SK-N-MC (cell line): ENCODE data around the gene SYNPO.

Experiments used
- DNase-seq: peaks from one replicate; pipeline ENCODE4 v3.0.0-alpha.2; 2011; ENCODE audit warnings: low read depth, low spot score
- H3K27ac ChIP-seq: fragments of 200-600 bp; sonication (generic); 2 replicates; pipeline ENCODE4 v1.5.1; 2016; ENCODE audit warnings: mixed run types
- H3K36me3 ChIP-seq: fragments of 200-600 bp; sonication (generic); 2 replicates; pipeline ENCODE4 v1.6.1; 2017; ENCODE audit warnings: antibody characterized with exemption, low read length, mixed read lengths; ENCODE audit not compliant: insufficient read depth
- H3K4me3 ChIP-seq: fragments of 200-600 bp; sonication (generic); 2 replicates; pipeline ENCODE4 v1.5.1; 2016
- H3K9ac ChIP-seq: fragments of 200-600 bp; sonication (generic); 2 replicates; pipeline ENCODE4 v1.8.0; 2017; ENCODE audit warnings: mixed run types, mixed read lengths; ENCODE audit not compliant: insufficient read length
- H3K9me3 ChIP-seq: fragments of 200-600 bp; sonication (generic); 2 replicates; pipeline ENCODE4 v1.6.1; 2017; ENCODE audit warnings: low read depth, mild to moderate bottlenecking, antibody characterized with exemption, low read length, moderate library complexity, mixed read lengths
- EZH2 ChIP-seq: fragments of 200-600 bp; sonication (generic); IDR thresholded peaks from one replicate; pipeline ENCODE4 v1.6.1; 2017; ENCODE audit warnings: antibody characterized with exemption
- FOXP2 ChIP-seq: optimal IDR thresholded peaks from 2 replicates; pipeline ENCODE3; 2011; ENCODE audit warnings: mild to moderate bottlenecking, moderate library complexity; ENCODE audit not compliant: insufficient read depth; ENCODE audit errors: extremely low read length, control extremely low read depth
- POLR2AphosphoS5 ChIP-seq: IDR thresholded peaks from 2 replicates; pipeline ENCODE4 v1.6.1; 2012; ENCODE audit warnings: mild to moderate bottlenecking, low read depth, low read length, borderline replicate concordance

The SYNPO gene

GRCh38 chr5:150641824-150642566 lies 1.5 kb downstream of the SYNPO start:
- no peaks in the 10 kb centered on the region for H3K36me3 ChIP-seq
- H3K9ac ChIP-seq = no peak overlapping the region
- H3K27ac ChIP-seq = no peak overlapping the region
- no peak for TF ChIP-seq POLR2AphosphoS5
- no peak overlapping the region for H3K4me3 ChIP-seq
- no peak for DNase-seq
- no peaks in the 10 kb centered on the region for H3K9me3 ChIP-seq

DNA sequence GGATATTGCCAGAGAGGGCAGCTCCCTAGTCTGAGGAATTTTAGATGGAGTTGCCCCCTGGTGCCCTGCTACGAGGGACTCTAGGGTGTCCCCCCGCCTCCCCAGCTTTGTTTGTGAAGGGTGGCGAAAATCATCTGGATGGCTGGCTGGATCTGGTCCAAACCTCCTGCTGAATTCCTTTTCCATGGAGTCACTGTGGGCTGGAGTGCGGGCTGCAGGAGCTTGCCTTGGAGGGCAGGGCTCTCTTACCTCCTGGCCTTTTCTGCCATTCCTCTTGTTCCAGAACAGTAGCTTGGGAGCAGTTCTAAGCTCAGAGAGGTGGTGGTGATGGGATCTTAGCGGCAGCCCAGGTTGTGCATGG lies 2.1 kb downstream of the SYNPO start:
- no peak for DNase-seq
- H3K9ac ChIP-seq = no peak overlapping the region
- no peak overlapping the region for H3K27ac ChIP-seq
- H3K4me3 ChIP-seq = no peak overlapping the region
- H3K36me3 ChIP-seq = no peaks in the 10 kb centered on the region
- H3K9me3 ChIP-seq = no peaks in the 10 kb centered on the region
- TF ChIP-seq POLR2AphosphoS5 (no peak), EZH2 (no peak), FOXP2 (no peak)

DNA sequence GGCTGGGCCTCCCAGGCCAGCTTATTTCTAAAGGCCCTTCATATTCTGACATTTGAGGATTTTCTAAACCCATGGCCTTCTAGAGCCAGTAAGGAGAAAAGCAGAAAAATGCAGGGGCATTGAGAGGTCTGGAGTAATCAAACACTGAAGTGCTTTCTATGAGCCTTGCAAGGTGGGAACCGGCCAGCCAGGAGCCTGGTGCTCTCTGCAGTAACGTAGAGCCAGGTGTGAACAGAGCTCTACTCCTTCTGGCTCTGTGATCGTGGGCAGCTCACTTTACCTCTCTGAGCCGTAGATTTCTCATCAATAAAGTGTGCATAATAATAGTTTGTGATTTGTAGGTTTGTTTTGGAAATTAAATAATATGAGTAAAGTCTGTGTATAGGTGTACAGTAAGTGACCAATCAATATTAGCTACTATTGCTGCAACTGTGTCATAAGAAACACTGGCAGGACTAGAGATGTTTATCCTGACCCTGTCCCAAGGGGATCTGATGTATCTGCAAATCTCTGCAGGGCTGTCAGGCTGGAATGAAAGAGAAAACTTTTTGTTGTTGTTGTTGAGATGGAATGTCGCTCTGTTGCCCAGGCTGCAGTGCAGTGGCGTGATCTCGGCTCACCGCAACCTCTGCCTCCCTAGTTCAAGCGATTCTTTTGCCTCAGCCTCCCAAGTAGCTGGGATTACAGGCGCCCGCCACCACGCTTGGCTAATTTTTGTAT lies 2.7 kb downstream of the SYNPO start:
- no peak overlapping the region for H3K4me3 ChIP-seq
- TF ChIP-seq POLR2AphosphoS5 (no peak), FOXP2 (no peak), EZH2 (no peak)
- H3K27ac ChIP-seq = no peak overlapping the region
- H3K36me3 ChIP-seq = no peaks in the 10 kb centered on the region; the same call in 1 of the 2 replicates
- no peak for DNase-seq
- H3K9ac ChIP-seq = no peak overlapping the region
- no peaks in the 10 kb centered on the region for H3K9me3 ChIP-seq

GRCh38 chr5:150644058-150644457 lies 3.6 kb downstream of the SYNPO start:
- no peak overlapping the region for H3K27ac ChIP-seq
- DNase-seq = no peak
- TF ChIP-seq FOXP2 (no peak), EZH2 (no peak), POLR2AphosphoS5 (no peak)
- H3K4me3 ChIP-seq = no peak overlapping the region
- H3K9me3 ChIP-seq = no peaks in the 10 kb centered on the region
- no peaks in the 10 kb centered on the region; the same call in 1 of the 2 replicates for H3K36me3 ChIP-seq
- no peak overlapping the region for H3K9ac ChIP-seq

DNA sequence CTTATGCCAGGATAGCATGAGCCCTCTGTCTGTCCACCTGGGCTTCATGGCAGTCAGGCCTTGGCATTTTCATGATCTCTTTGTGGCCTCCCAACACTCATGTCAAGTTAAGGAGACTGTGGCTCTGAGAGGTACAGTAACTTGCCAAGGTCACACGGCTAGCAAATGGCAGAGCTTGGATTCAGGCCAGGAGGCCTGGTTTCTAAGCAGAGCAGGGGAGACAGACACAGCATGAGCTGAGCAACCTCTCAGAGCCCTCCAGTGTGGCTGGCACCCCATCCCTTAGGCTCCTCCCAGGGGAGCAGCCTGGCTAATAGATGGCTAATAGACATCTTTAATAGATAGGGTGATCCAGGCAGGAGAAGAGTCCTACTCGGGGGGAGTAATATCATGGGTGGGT lies 4.1 kb downstream of the SYNPO start:
- Histone ChIP-seq H3K36me3 (no peaks in the 10 kb centered on the region; the same call in 1 of the 2 replicates), H3K9ac (no peak overlapping the region), H3K4me3 (no peak overlapping the region), H3K27ac (no peak overlapping the region), H3K9me3 (no peaks in the 10 kb centered on the region)
- no peak for DNase-seq
- TF ChIP-seq FOXP2 (no peak), POLR2AphosphoS5 (no peak), EZH2 (no peak)

DNA sequence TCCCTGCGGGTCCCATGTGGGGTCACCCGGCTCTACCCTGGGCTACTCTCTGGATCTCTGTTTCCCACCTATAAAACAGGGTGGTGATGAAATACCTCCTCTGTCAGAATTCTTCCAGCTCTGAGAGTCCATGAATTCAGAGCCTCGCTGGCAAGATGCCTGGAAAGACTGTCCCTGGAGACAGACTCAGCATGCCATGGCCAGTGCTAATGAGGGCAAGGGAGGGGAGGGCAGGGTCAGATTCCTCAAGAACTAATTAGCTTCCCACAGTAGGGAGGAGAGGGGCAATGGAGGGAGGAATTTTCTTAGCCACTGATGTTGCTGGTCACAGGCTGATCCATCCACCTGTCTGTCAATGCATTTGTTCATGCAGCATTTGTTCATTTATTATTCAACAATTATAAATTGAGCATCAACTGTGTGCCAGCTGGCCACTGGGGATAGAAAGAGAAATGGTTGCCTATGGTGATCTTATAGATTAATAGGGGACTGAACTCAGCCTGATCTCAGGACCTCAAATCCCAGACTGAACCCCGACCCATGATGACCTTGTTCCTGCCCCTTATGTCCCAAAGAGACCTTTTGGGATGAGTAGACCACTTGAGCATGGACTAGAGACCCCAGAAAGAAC lies 4.7 kb downstream of the SYNPO start:
- H3K27ac ChIP-seq = no peak overlapping the region
- H3K36me3 ChIP-seq = no peaks in the 10 kb centered on the region; the same call in 1 of the 2 replicates
- no peaks in the 10 kb centered on the region for H3K9me3 ChIP-seq
- H3K9ac ChIP-seq = no peak overlapping the region
- DNase-seq = no peak
- H3K4me3 ChIP-seq = no peak overlapping the region
- TF ChIP-seq POLR2AphosphoS5 (no peak), FOXP2 (no peak)

- Histone ChIP-seq H3K9ac (no peak overlapping the region), H3K9me3 (no peaks in the 10 kb centered on the region), H3K36me3 (no peaks in the 10 kb centered on the region; the same call in 1 of the 2 replicates), H3K27ac (no peak overlapping the region), H3K4me3 (no peak overlapping the region)
- TF ChIP-seq POLR2AphosphoS5 (no peak), FOXP2 (no peak), EZH2 (no peak)
- DNase-seq = no peak
Measured at GRCh38 chr5:150647275-150648251, 7.1 kb downstream of the SYNPO start.
